H1 (cell line): ENCODE data around the gene FHAD1. TPM values are rescaled to one million over a fixed set of nuclear protein-coding genes. Genes with fewer than 3 reads are reported as not detected.

Source experiments
- CTCF ChIA-PET: fragments of 300-600 bp; sonication (Branson Sonifier 250); formaldehyde crosslinking; loops from one replicate; lab custom pipeline; 2021; ENCODE audit not compliant: partially characterized antibody; lab: Charles Lee
- POLR2A ChIA-PET: fragments of 300-600 bp; sonication (Branson Sonifier 250); formaldehyde crosslinking; loops from one replicate; lab custom pipeline; 2021; ENCODE audit warnings: inconsistent platforms; ENCODE audit not compliant: partially characterized antibody; lab: Charles Lee
- DNase-seq, 2 experiments: peaks; one replicate each; pipeline versions ENCODE4 v3.0.0 to v3.0.0-alpha.2; 2010 to 2022; ENCODE audit warnings: low spot score in 2 of 2, low read depth in 1 of 2, mixed read lengths in 1 of 2
- FAIRE-seq: peaks from 2 replicates; lab custom pipeline; 2011; peaks lifted over from hg19 to GRCh38; lab: Jason Lieb, UNC
- H2AFZ ChIP-seq: 2 replicates; pipeline ENCODE4 v1.8.1; 2012; ENCODE audit warnings: low read length, inconsistent platforms
- H2AK5ac ChIP-seq: 2 replicates; pipeline ENCODE4 v1.6.1; 2013; ENCODE audit warnings: low read depth, low read length
- H2BK120ac ChIP-seq: replicated peaks from 2 replicates; pipeline ENCODE3; 2013; ENCODE audit warnings: low read depth, low read length, inconsistent platforms
- H2BK12ac ChIP-seq: 2 replicates; pipeline ENCODE4 v1.6.1; 2013; ENCODE audit warnings: low read depth, low read length
- H2BK15ac ChIP-seq: 2 replicates; pipeline ENCODE4 v1.6.1; 2013; ENCODE audit warnings: low read length
- H2BK20ac ChIP-seq: 2 replicates; pipeline ENCODE4 v1.6.1; 2013; ENCODE audit warnings: low read length
- H2BK5ac ChIP-seq: 2 replicates; pipeline ENCODE4 v1.6.1; 2013; ENCODE audit warnings: low read depth, low read length
- H3K14ac ChIP-seq: 2 replicates; pipeline ENCODE4 v1.6.1; 2013; ENCODE audit warnings: inconsistent platforms; ENCODE audit not compliant: insufficient read length
- H3K18ac ChIP-seq: 2 replicates; pipeline ENCODE4 v1.6.1; 2013; ENCODE audit warnings: low read length; ENCODE audit errors: extremely low read depth
- H3K23ac ChIP-seq: 2 replicates; pipeline ENCODE4 v1.6.1; 2013; ENCODE audit warnings: inconsistent platforms; ENCODE audit not compliant: insufficient read length
- H3K23me2 ChIP-seq: 2 replicates; pipeline ENCODE4 v1.6.1; 2013; ENCODE audit warnings: low read depth, low read length
- H3K27ac ChIP-seq: 2 replicates; pipeline ENCODE4 v1.6.1; 2011; ENCODE audit warnings: low read depth, low read length, inconsistent platforms
- H3K27me3 ChIP-seq, 4 experiments: replicated peaks in 1 of 4; 1 replicate in 1 of 4; 2 replicates in 3 of 4; pipeline versions ENCODE4 v1.6.1 to v1.8.1; 2011 to 2013; ENCODE audit warnings: low read length in 3 of 4, mild to moderate bottlenecking in 3 of 4, inconsistent platforms in 2 of 4, mixed read lengths in 2 of 4, moderate library complexity in 1 of 4; ENCODE audit not compliant: control insufficient read depth in 3 of 4, insufficient read depth in 3 of 4; ENCODE audit errors: extremely low read depth in 1 of 4
- H3K36me3 ChIP-seq, 4 experiments: 2 replicates each; pipeline versions ENCODE4 v1.6.1 to v1.8.1; 2011 to 2013; ENCODE audit warnings: mild to moderate bottlenecking in 4 of 4, low read length in 3 of 4, moderate library complexity in 2 of 4, control low read depth in 1 of 4, inconsistent platforms in 1 of 4; ENCODE audit not compliant: insufficient read depth in 4 of 4, control insufficient read depth in 2 of 4
- H3K4ac ChIP-seq: replicated peaks from 2 replicates; pipeline ENCODE3; 2013; ENCODE audit warnings: low read length, low read depth, mixed read lengths, inconsistent platforms; ENCODE audit not compliant: insufficient read length
- H3K4me1 ChIP-seq, 4 experiments: replicated peaks in 1 of 4; 1 replicate in 1 of 4; 2 replicates in 3 of 4; pipeline versions ENCODE4 v1.6.1 to v1.8.1; 2011 to 2013; ENCODE audit warnings: low read length in 3 of 4, inconsistent platforms in 2 of 4, mixed read lengths in 1 of 4; ENCODE audit not compliant: insufficient read depth in 4 of 4, control insufficient read depth in 3 of 4
- H3K4me2 ChIP-seq, 2 experiments: 2 replicates each; pipeline versions ENCODE4 v1.6.1 to v1.8.1; 2011 to 2013; ENCODE audit warnings: low read depth in 2 of 2, low read length in 2 of 2, control low read depth in 1 of 2, inconsistent platforms in 1 of 2, mild to moderate bottlenecking in 1 of 2; ENCODE audit not compliant: insufficient read depth in 1 of 2
- H3K4me3 ChIP-seq, 4 experiments: fragments of 200-600, 300-600 bp in 1 of 4; sonication (generic), shearing (Covaris generic), sonication (Bioruptor Twin) in 1 of 4; 2 replicates each; pipeline versions ENCODE4 v1.5.1 to v1.8.1; 2011 to 2016; ENCODE audit warnings: low read length in 4 of 4, low read depth in 3 of 4, control low read depth in 2 of 4, inconsistent platforms in 2 of 4, mild to moderate bottlenecking in 2 of 4, mixed read lengths in 1 of 4, moderate library complexity in 1 of 4; ENCODE audit not compliant: insufficient read depth in 2 of 4; ENCODE audit errors: extremely low read depth in 1 of 4
- H3K56ac ChIP-seq: replicated peaks from 2 replicates; pipeline ENCODE3; 2013; ENCODE audit warnings: low read depth, mild to moderate bottlenecking, mixed read lengths, low read length, inconsistent platforms; ENCODE audit not compliant: insufficient read length
- H3K79me1 ChIP-seq: 2 replicates; pipeline ENCODE4 v1.6.1; 2013; ENCODE audit warnings: low read depth, low read length, control low read depth
- H3K79me2 ChIP-seq, 2 experiments: 2 replicates each; pipeline versions ENCODE4 v1.6.1 to v1.8.1; 2012 to 2013; ENCODE audit warnings: low read length in 2 of 2, mild to moderate bottlenecking in 2 of 2, inconsistent platforms in 1 of 2; ENCODE audit not compliant: insufficient read depth in 2 of 2, control insufficient read depth in 1 of 2
- H3K9ac ChIP-seq, 4 experiments: replicated peaks in 1 of 4; 1 replicate in 1 of 4; 2 replicates in 3 of 4; pipeline versions ENCODE4 v1.6.1 to v1.8.1; 2011 to 2013; ENCODE audit warnings: low read depth in 3 of 4, low read length in 3 of 4, control low read depth in 2 of 4, mild to moderate bottlenecking in 2 of 4, moderate library complexity in 2 of 4, inconsistent platforms in 1 of 4; ENCODE audit errors: extremely low read depth in 1 of 4
- H3K9me3 ChIP-seq, 2 experiments: 2 replicates each; pipeline versions ENCODE4 v1.6.1 to v1.8.1; 2012 to 2013; ENCODE audit warnings: mild to moderate bottlenecking in 2 of 2, moderate library complexity in 2 of 2, control low read depth in 1 of 2, inconsistent platforms in 1 of 2, low read depth in 1 of 2, low read length in 1 of 2, mixed read lengths in 1 of 2; ENCODE audit not compliant: insufficient read depth in 2 of 2
- H4K20me1 ChIP-seq, 2 experiments: replicated peaks in 1 of 2; 2 replicates each; pipeline versions ENCODE3 to v1.8.1; 2011 to 2013; ENCODE audit warnings: inconsistent platforms in 2 of 2, low read length in 2 of 2, mild to moderate bottlenecking in 1 of 2; ENCODE audit not compliant: insufficient read depth in 2 of 2, control insufficient read depth in 1 of 2
- H4K5ac ChIP-seq: 2 replicates; pipeline ENCODE4 v1.6.1; 2013; ENCODE audit warnings: low read length, low read depth, mixed read lengths, inconsistent platforms; ENCODE audit not compliant: insufficient read length
- H4K8ac ChIP-seq: 2 replicates; pipeline ENCODE4 v1.8.0; 2013; ENCODE audit warnings: mild to moderate bottlenecking, moderate library complexity, low read length, inconsistent platforms; ENCODE audit not compliant: insufficient read depth; ENCODE audit errors: extremely low read depth
- H4K91ac ChIP-seq: replicated peaks from 2 replicates; pipeline ENCODE3; 2013; ENCODE audit warnings: low read length, mixed read lengths, inconsistent platforms; ENCODE audit not compliant: insufficient read length
- CHD2 ChIP-seq: IDR thresholded peaks from 2 replicates; pipeline ENCODE4 v1.6.1; 2012; ENCODE audit warnings: low read length, improper control_type of control experiment
- GABPA ChIP-seq: IDR thresholded peaks from 2 replicates; pipeline ENCODE4 v1.6.1; 2011; ENCODE audit warnings: mild to moderate bottlenecking, low read length, moderate library complexity, borderline replicate concordance; ENCODE audit not compliant: insufficient read depth
- JUN ChIP-seq: IDR thresholded peaks from 2 replicates; pipeline ENCODE4 v1.6.1; 2011; ENCODE audit warnings: low read depth, mild to moderate bottlenecking, improper control_type of control experiment, low read length
- KDM1A ChIP-seq: fragments of 200-600, 300-600 bp; sonication (generic); IDR thresholded peaks from 2 replicates; pipeline ENCODE4 v1.7.1; 2016; ENCODE audit warnings: mild to moderate bottlenecking, low read length, borderline replicate concordance
- RXRA ChIP-seq: IDR thresholded peaks from 2 replicates; pipeline ENCODE4 v1.6.1; 2011; ENCODE audit warnings: low read depth, mild to moderate bottlenecking, low read length, moderate library complexity; ENCODE audit not compliant: insufficient read depth
- SUZ12 ChIP-seq: fragments of 200-600 bp; sonication (generic); IDR thresholded peaks from 2 replicates; pipeline ENCODE4 v1.6.1; 2012; ENCODE audit warnings: mild to moderate bottlenecking, inconsistent platforms, low read length, moderate library complexity, mixed read lengths
- TBP ChIP-seq: IDR thresholded peaks from 2 replicates; pipeline ENCODE4 v1.6.1; 2011; ENCODE audit warnings: low read depth, low read length, improper control_type of control experiment
- WGBS, 2 experiments: shearing (Covaris generic) in 1 of 2; methylation state at CpG; one replicate each; pipeline versions ENCODE4 v1.1.6 to v1.1.7; 2013 to 2015; ENCODE audit warnings: low lambda C conversion rate in 2 of 2, mixed read lengths in 2 of 2, inconsistent platforms in 1 of 2, low coverage in 1 of 2, missing lambda C conversion rate in 1 of 2; ENCODE audit not compliant: insufficient replicate concordance in 2 of 2, insufficient coverage in 1 of 2, insufficient read length in 1 of 2; ENCODE audit errors: extremely low coverage in 1 of 2, missing lambda C conversion rate in 1 of 2; 5-methylcytosine and 5-hydroxymethylcytosine counted together
- polyA plus RNA-seq, 7 experiments: library from polyadenylated mRNA; depleted of rRNA in 3 of 7; stranded (reverse) in 5 of 7; unstranded in 2 of 7; fragments of >200 nt in 5 of 7; fragments of 200-250 nt in 2 of 7; gene quantifications; 1 replicate in 5 of 7; 2 replicates in 1 of 7; 4 replicates in 1 of 7; pipeline versions ENCODE4 v1.2.1 to v1.2.3, GENCODE V29; 2011 to 2013; ENCODE audit warnings: missing spikeins in 2 of 7, mixed read lengths in 2 of 7
- total RNA-seq: library from RNA; stranded (reverse); fragmentation: NEBNext Ultra II Directional; extraction: Animal tissue kit (Norgen Biotek cat#: 25700); gene quantifications from 2 replicates; pipeline ENCODE4 v1.2.1, GENCODE V29; 2021
- TF ChIP-seq, protein P1 (sequence below): IDR thresholded peaks from 2 replicates; pipeline ENCODE4 v1.6.1; 2011; ENCODE audit warnings: low read depth, mild to moderate bottlenecking, low read length; ENCODE audit not compliant: insufficient read depth

FHAD1 gene
- total and polyA plus RNA-seq, 2 of the 8 experiments (the other 6 are each of a cell fraction or from before 2014, with no cell fraction given): 0.39 to 0.69 TPM

DNA sequence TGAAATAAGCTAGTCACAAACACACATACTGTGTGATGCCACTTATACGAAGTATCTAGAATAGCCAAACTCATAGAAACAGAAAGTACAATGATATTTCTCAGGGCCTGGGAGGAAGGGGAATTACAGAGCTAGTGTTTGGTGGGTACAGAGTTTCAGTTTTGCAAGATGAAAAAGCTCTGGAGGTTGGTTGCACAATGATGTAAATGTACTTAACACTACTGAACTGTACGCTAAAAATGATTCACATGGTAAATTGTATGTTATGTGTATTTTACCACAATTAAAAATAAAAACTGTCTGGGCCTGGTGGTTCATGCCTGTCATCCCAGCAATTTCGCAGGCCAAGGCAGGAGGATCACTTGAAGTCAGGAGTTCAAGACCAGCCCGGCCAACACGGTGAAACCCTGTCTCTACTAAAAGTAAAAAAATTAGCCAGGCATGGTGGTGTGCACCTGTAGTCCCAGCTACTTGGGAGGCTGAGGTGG lies 15.3 kb upstream of the FHAD1 start:
- no peak overlapping the region for H2BK5ac ChIP-seq
- TF ChIP-seq, protein P1, sequence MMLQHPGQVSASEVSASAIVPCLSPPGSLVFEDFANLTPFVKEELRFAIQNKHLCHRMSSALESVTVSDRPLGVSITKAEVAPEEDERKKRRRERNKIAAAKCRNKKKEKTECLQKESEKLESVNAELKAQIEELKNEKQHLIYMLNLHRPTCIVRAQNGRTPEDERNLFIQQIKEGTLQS: no peak
- TF ChIP-seq TBP (no peak), GABPA (no peak), KDM1A (no peak), JUN (no peak), CHD2 (no peak), RXRA (no peak), SUZ12 (no peak)
- H3K23me2 ChIP-seq: no peaks in the 10 kb centered on the region
- no peaks in the 10 kb centered on the region for H3K79me1 ChIP-seq
- H2BK20ac ChIP-seq: no peak overlapping the region
- no peak overlapping the region for H2AFZ ChIP-seq
- no peak overlapping the region for H3K56ac ChIP-seq
- WGBS, 2 experiments: 63% methylated on average over 5 of the region's 5 CpGs; no CpG with 5 or more reads in 1 of the 2 experiments
- H3K14ac ChIP-seq: no peak overlapping the region
- no peak overlapping the region for H3K9ac ChIP-seq
- H4K5ac ChIP-seq: no peak overlapping the region
- H3K18ac ChIP-seq: no peak overlapping the region
- no peak overlapping the region for H2BK120ac ChIP-seq
- H3K4me3 ChIP-seq: no peak overlapping the region
- H2BK15ac ChIP-seq: no peak overlapping the region
- H3K4me1 ChIP-seq: peaks cover 0 to 4% (median 1%) of the 10 kb centered on the region in 4 experiments; a peak in 3 of 7 replicates
- H4K20me1 ChIP-seq: no peaks in the 10 kb centered on the region
- CTCF ChIA-PET: interaction anchor here (0.5 to 2.5 kb wide), 7 partner anchors 10 to 79 kb away, joined by 3 to 7 read pairs (median 3); partner anchors contain the start of gene FHAD1
- H4K91ac ChIP-seq: no peak overlapping the region
- H4K8ac ChIP-seq: no peak overlapping the region
- POLR2A ChIA-PET: no interaction called here
- no peak overlapping the region for H2AK5ac ChIP-seq
- H3K9me3 ChIP-seq: no peaks in the 10 kb centered on the region
- DNase-seq (no peak), FAIRE-seq (no peak)
- no peak overlapping the region for H3K27ac ChIP-seq
- no peaks in the 10 kb centered on the region for H3K36me3 ChIP-seq
- no peak overlapping the region for H3K4me2 ChIP-seq
- no peak overlapping the region for H2BK12ac ChIP-seq
- no peaks in the 10 kb centered on the region for H3K79me2 ChIP-seq
- H3K23ac ChIP-seq: no peak overlapping the region
- H3K4ac ChIP-seq: no peak overlapping the region
- H3K27me3 ChIP-seq: no peaks in the 10 kb centered on the region
